GM21786 (cell line): Measurements from ENCODE around the gene BCL2.

Source experiments
- ATAC-seq: cut with Tn5 transposase; IDR thresholded peaks from one replicate; pipeline ENCODE4 v1.9.1; 2021; ENCODE audit not compliant: unreplicated experiment

The BCL2 gene

GRCh38 chr18:63311118-63312018, 8.2 kb downstream of the BCL2 start:
- peak; percentile 73 for ATAC-seq

GRCh38 chr18:63309422-63309821, 10.1 kb downstream of the BCL2 start:
- no peak for ATAC-seq

- ATAC-seq = no peak
Observed at GRCh38 chr18:63307551-63308200, 11.9 kb downstream of the BCL2 start.

- no peak for ATAC-seq
Observed at GRCh38 chr18:63306819-63307550, 12.6 kb downstream of the BCL2 start.

GRCh38 chr18:63306249-63306648, 13.3 kb downstream of the BCL2 start:
- ATAC-seq = no peak

- ATAC-seq = no peak
Observed at GRCh38 chr18:63303547-63303946, 16.0 kb downstream of the BCL2 start.

GRCh38 chr18:63302636-63303405, 16.7 kb downstream of the BCL2 start:
- no peak for ATAC-seq

GRCh38 chr18:63302220-63302619, 17.3 kb downstream of the BCL2 start:
- ATAC-seq = no peak

GRCh38 chr18:63301434-63301833, 18.1 kb downstream of the BCL2 start:
- ATAC-seq = no peak

- no peak for ATAC-seq
Observed at GRCh38 chr18:63299837-63300745, 19.5 kb downstream of the BCL2 start.

GRCh38 chr18:63298400-63299365, 20.9 kb downstream of the BCL2 start:
- ATAC-seq = no peak

GRCh38 chr18:63297687-63298399, 21.7 kb downstream of the BCL2 start:
- no peak for ATAC-seq

- ATAC-seq = no peak
Observed at GRCh38 chr18:63293935-63294334, 25.6 kb downstream of the BCL2 start.

GRCh38 chr18:63292831-63293683, 26.5 kb downstream of the BCL2 start:
- peak; percentile 77 for ATAC-seq

- ATAC-seq = no peak
Observed at GRCh38 chr18:63291278-63291677, 28.3 kb downstream of the BCL2 start.

- ATAC-seq = no peak
Observed at GRCh38 chr18:63290821-63291200, 28.8 kb downstream of the BCL2 start.

GRCh38 chr18:63290166-63290820, 29.3 kb downstream of the BCL2 start:
- ATAC-seq = no peak
